Spinal cord (tissue), 10 donors: ENCODE data around the gene MACO1. TPM values are rescaled to one million over a fixed set of nuclear protein-coding genes. Genes with fewer than 3 reads are reported as not detected.

Experiments
- DNase-seq, 6 donors: peaks; one replicate each; pipeline versions ENCODE4 v3.0.0 to v3.0.0-alpha.2; 2013 to 2015; ENCODE audit warnings: low spot score in 6 of 6, low read depth in 4 of 6
- H3K27ac ChIP-seq: one replicate; pipeline ENCODE4 v1.5.1; 2013; ENCODE audit warnings: low read depth, low read length, control low read depth
- H3K27me3 ChIP-seq: one replicate; pipeline ENCODE4 v1.6.1; 2013; ENCODE audit warnings: low read length; ENCODE audit not compliant: control insufficient read depth, insufficient read depth
- H3K36me3 ChIP-seq: one replicate; pipeline ENCODE4 v1.6.1; 2013; ENCODE audit warnings: low read length; ENCODE audit not compliant: control insufficient read depth, insufficient read depth
- H3K4me1 ChIP-seq: one replicate; pipeline ENCODE4 v1.6.1; 2013; ENCODE audit warnings: low read length; ENCODE audit not compliant: control insufficient read depth, insufficient read depth
- H3K4me3 ChIP-seq: one replicate; pipeline ENCODE4 v1.5.1; 2013; ENCODE audit warnings: low read depth, low read length, control low read depth
- H3K9me3 ChIP-seq: one replicate; pipeline ENCODE4 v1.6.1; 2013; ENCODE audit warnings: low read length; ENCODE audit not compliant: control insufficient read depth, insufficient read depth
- WGBS: methylation state at CpG from one replicate; pipeline ENCODE4 v1.1.5; 2013; ENCODE audit warnings: missing lambda C conversion rate; ENCODE audit not compliant: insufficient coverage; 5-methylcytosine and 5-hydroxymethylcytosine counted together
- polyA plus RNA-seq, 2 donors: library from polyadenylated mRNA; unstranded; fragments of 120-200 nt; gene quantifications; one replicate each; pipeline ENCODE4 v1.2.1, GENCODE V29; 2013; ENCODE audit not compliant: insufficient read length in 2 of 2
- total RNA-seq, 2 donors: library from RNA; depleted of rRNA in 1 of 2; stranded (reverse); fragments of 120-200 nt in 1 of 2; fragments of >200 nt in 1 of 2; gene quantifications; one replicate each; pipeline versions ENCODE4 v1.2.3 to v1.2.4, GENCODE V29; 2013 to 2014
- donor health status: healthy.

Gene MACO1
- total and polyA plus RNA-seq, 4 donors, result 31.0 to 33.3 (median 33.1) TPM

GRCh38 chr1:25544819-25545218 is 114.1 kb downstream of the MACO1 start:
- DNase-seq, result no peak
- H3K27me3 ChIP-seq, result peaks cover 18% of the 10 kb centered on the region
- no peak overlapping the region for H3K27ac ChIP-seq
- WGBS, result 75% methylated on average over 1 of the region's 6 CpGs
- H3K36me3 ChIP-seq, result no peaks in the 10 kb centered on the region
- no peaks in the 10 kb centered on the region for H3K9me3 ChIP-seq
- no peak overlapping the region for H3K4me3 ChIP-seq
- peaks cover 29% of the 10 kb centered on the region for H3K4me1 ChIP-seq

- Histone ChIP-seq H3K4me3 (no peak overlapping the region), H3K27ac (no peak overlapping the region), H3K9me3 (no peaks in the 10 kb centered on the region), H3K4me1 (peaks cover 34% of the 10 kb centered on the region), H3K36me3 (no peaks in the 10 kb centered on the region), H3K27me3 (peaks cover 18% of the 10 kb centered on the region)
- WGBS, result 80% methylated on average over 2 of the region's 3 CpGs
- no peak for DNase-seq
Observed at GRCh38 chr1:25545767-25546166, 115.1 kb downstream of the MACO1 start.

GRCh38 chr1:25546193-25546592 is 115.5 kb downstream of the MACO1 start:
- no peak overlapping the region for H3K27ac ChIP-seq

GRCh38 chr1:25548601-25549000 is 117.9 kb downstream of the MACO1 start:
- DNase-seq, result no peak
- no peak overlapping the region for H3K4me3 ChIP-seq
- H3K27ac ChIP-seq, result no peak overlapping the region
- peaks cover 15% of the 10 kb centered on the region for H3K27me3 ChIP-seq
- WGBS, result 88% methylated on average over 3 of the region's 4 CpGs
- no peaks in the 10 kb centered on the region for H3K36me3 ChIP-seq
- H3K9me3 ChIP-seq, result no peaks in the 10 kb centered on the region
- H3K4me1 ChIP-seq, result peaks cover 31% of the 10 kb centered on the region

More at GRCh38 chr1:25546193-25546592, 115.5 kb downstream of the MACO1 start:
- Histone ChIP-seq H3K27me3 (peaks cover 18% of the 10 kb centered on the region), H3K4me1 (peaks cover 31% of the 10 kb centered on the region), H3K4me3 (no peak overlapping the region), H3K36me3 (no peaks in the 10 kb centered on the region), H3K9me3 (no peaks in the 10 kb centered on the region)
- WGBS, result 100% methylated on average over 1 of the region's 1 CpG
- no peak for DNase-seq

- no peak overlapping the region for H3K27ac ChIP-seq
- peaks cover 7% of the 10 kb centered on the region for H3K27me3 ChIP-seq
- peaks cover 24% of the 10 kb centered on the region for H3K4me1 ChIP-seq
- H3K9me3 ChIP-seq, result no peaks in the 10 kb centered on the region
- no peaks in the 10 kb centered on the region for H3K36me3 ChIP-seq
- 72% methylated on average over 18 of the region's 19 CpGs for WGBS
- DNase-seq, result no peak
- no peak overlapping the region for H3K4me3 ChIP-seq
Observed at GRCh38 chr1:25549273-25550154, 118.8 kb downstream of the MACO1 start.

Other genes with a start within 250 kb of the MACO1 start
- gene SYF2, start 198.4 kb upstream of the MACO1 start, total RNA-seq, result 10 to 100 TPM; 40.9 to 59.4 TPM
- gene SYF2, start 198.4 kb upstream of the MACO1 start, polyA plus RNA-seq, result 10 to 100 TPM; 46.3 to 52.0 TPM
- 100 to 1,000 TPM in 1 of 2 donors, 10 to 100 TPM in 1; 85.7 to 142 TPM for gene RSRP1, start 183.4 kb upstream of the MACO1 start, total RNA-seq
- gene RSRP1, start 183.4 kb upstream of the MACO1 start, polyA plus RNA-seq, result 100 to 1,000 TPM; 123 to 162 TPM
- 1 to 10 TPM; 1.4 to 3.0 TPM for gene RHD, start 158.4 kb upstream of the MACO1 start, total RNA-seq
- gene RHD, start 158.4 kb upstream of the MACO1 start, polyA plus RNA-seq, result 1 to 10 TPM in 1 of 2 donors, under 1 TPM in 1; 0.63 to 1.2 TPM
- 100 to 1,000 TPM in 1 of 2 donors, 10 to 100 TPM in 1; 83.5 to 111 TPM for gene TMEM50A, start 92.6 kb upstream of the MACO1 start, total RNA-seq
- gene TMEM50A, start 92.6 kb upstream of the MACO1 start, polyA plus RNA-seq, result 100 to 1,000 TPM; 109 to 110 TPM
- 1 to 10 TPM; 1.8 to 4.2 TPM for gene RHCE, start 10.1 kb upstream of the MACO1 start, total RNA-seq
- gene RHCE, start 10.1 kb upstream of the MACO1 start, polyA plus RNA-seq, result 1 to 10 TPM; 1.2 to 1.9 TPM
- 10 to 100 TPM in 1 of 2 donors, 1 to 10 TPM in 1; 7.3 to 24.1 TPM for gene LDLRAP1, start 112.7 kb downstream of the MACO1 start, total RNA-seq
- 10 to 100 TPM in 1 of 2 donors, 1 to 10 TPM in 1; 6.8 to 12.4 TPM for gene LDLRAP1, start 112.7 kb downstream of the MACO1 start, polyA plus RNA-seq
- 10 to 100 TPM; 18.4 to 46.3 TPM for gene MAN1C1, start 185.9 kb downstream of the MACO1 start, total RNA-seq
- gene MAN1C1, start 185.9 kb downstream of the MACO1 start, polyA plus RNA-seq, result 10 to 100 TPM; 52.4 to 59.7 TPM